Activated CD4-positive, alpha-beta memory T cell treated with anti-CD3 and anti-CD28 coated beads for 36 hours (primary cell): ENCODE measurements around the gene PLD2. TPM values are rescaled to one million over a fixed set of nuclear protein-coding genes. Genes with fewer than 3 reads are reported as not detected.
"Not testable (repeated sequence)": the region's sequence is repeated elsewhere in the genome, so short reads cannot be mapped to it uniquely, and the experiment has no call there.

Experiments
- CTCF ChIA-PET: fragments of 350-600 bp; sonication (Branson Sonifier 250); formaldehyde crosslinking; loops from one replicate; lab custom pipeline; 2021; ENCODE audit warnings: antibody characterized with exemption, inconsistent platforms; lab: Charles Lee
- POLR2A ChIA-PET: fragments of 350-600 bp; sonication (Branson Sonifier 250); formaldehyde crosslinking; loops from one replicate; lab custom pipeline; 2021; ENCODE audit warnings: antibody characterized with exemption; lab: Charles Lee
- DNase-seq: peaks from one replicate; pipeline ENCODE4 v3.0.0-alpha.2; 2020
- H3K27ac Mint-ChIP-seq: one replicate; pipeline ENCODE4 v1.8.0; 2021; ENCODE audit warnings: mixed read lengths
- H3K27me3 Mint-ChIP-seq: one replicate; pipeline ENCODE4 v1.8.0; 2021; ENCODE audit warnings: mixed read lengths
- H3K36me3 Mint-ChIP-seq: one replicate; pipeline ENCODE4 v1.8.0; 2021; ENCODE audit warnings: mixed read lengths
- H3K4me1 Mint-ChIP-seq: one replicate; pipeline ENCODE4 v1.8.0; 2021; ENCODE audit warnings: low read depth, mixed read lengths
- H3K4me3 Mint-ChIP-seq: one replicate; pipeline ENCODE4 v1.8.0; 2021; ENCODE audit warnings: mild to moderate bottlenecking, mixed read lengths
- H3K9me3 Mint-ChIP-seq: one replicate; pipeline ENCODE4 v1.8.0; 2021; ENCODE audit warnings: mixed read lengths
- intact Hi-C: fragments of 100-400 bp; cut with micrococcal nuclease; formaldehyde crosslinking; loops from one replicate; pipeline ENCODE4 v1.15.1; 2023
- total RNA-seq, 2 experiments: library from RNA; stranded (reverse); gene quantifications; one replicate each; pipeline ENCODE4 v1.2.3, GENCODE V29; 2021

PLD2 gene
- total RNA-seq, 2 experiments from 2014 or later = 15.8 to 19.3 TPM

DNA sequence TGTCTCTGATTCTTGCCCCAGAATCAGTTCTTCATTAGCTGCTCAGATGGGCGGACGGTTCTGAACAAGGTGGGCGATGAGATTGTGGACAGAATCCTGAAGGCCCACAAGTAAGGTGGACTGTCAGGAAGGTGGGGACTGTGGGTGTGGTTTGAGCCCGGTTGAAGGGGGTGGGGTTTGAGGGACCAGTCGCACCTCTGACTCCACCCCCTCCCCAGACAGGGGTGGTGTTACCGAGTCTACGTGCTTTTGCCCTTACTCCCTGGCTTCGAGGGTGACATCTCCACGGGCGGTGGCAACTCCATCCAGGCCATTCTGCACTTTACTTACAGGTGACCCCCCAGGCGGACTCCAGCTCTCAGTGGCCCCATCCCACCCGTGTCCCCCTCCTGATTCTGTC is 11.3 kb downstream of the PLD2 start:
- H3K4me3 Mint-ChIP-seq = no peak overlapping the region
- no peak overlapping the region for H3K27ac Mint-ChIP-seq
- H3K9me3 Mint-ChIP-seq = no peaks in the 10 kb centered on the region
- CTCF ChIA-PET = no interaction called here
- no peaks in the 10 kb centered on the region for H3K4me1 Mint-ChIP-seq
- DNase-seq = no peak
- POLR2A ChIA-PET = no interaction called here
- no peaks in the 10 kb centered on the region for H3K27me3 Mint-ChIP-seq
- intact Hi-C loops = no loop called here
- H3K36me3 Mint-ChIP-seq = no peaks in the 10 kb centered on the region

DNA sequence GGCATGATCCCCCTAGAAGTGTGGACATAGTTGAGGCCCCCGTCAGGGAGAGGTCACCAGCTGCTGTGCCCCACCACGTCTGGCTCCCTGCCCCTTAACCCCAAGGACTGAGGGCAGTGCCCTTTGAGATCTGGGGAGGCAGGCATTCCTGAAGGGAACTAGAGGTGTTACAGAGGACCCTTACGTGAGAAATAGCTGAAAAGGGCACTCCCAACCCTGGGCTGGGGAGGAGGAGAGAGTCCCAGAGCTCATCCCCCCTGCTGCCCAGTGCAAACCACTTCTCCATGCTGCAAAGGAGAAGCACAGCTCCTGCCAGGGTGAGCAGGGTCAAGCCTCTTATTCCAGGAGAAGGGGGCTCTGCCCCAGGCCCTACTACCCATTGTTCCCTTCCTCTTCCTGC is 15.9 kb downstream of the PLD2 start:
- CTCF ChIA-PET = no interaction called here

DNA sequence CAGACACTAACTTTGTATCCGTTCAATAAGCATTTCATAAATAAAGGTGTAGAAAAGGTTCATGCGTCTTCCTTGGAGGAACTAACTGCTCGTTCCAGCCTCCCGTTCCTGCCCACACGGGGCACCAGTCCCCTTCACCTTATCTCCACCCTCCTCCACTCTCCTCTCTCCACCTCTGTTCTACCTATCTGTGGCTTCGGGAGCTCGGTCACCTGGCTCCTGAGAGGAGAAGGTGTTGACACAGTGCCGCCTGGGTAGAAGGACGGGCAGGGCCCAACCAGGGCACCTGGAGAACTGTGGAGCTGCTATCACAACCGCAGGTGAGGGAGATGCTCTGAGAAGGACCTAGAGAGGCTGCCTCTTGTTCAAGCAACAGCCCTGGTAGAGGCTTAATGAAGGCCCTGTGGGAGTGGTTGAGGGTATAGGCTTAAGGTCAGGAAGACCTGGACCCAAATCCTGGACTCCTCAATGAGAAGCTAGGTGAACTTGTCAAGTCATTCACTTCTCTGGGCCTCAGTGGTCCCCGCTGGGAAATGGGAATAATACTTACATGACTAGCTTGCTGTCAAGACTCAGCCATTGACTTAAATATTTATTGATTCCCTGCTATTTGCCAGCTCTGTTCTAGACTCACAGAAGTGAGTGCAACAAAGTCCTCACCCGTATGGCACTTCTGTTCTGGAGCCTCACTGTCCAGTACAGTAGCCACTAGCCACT is 16.6 kb downstream of the PLD2 start:
- Mint-ChIP-seq H3K4me1 (no peaks in the 10 kb centered on the region), H3K36me3 (no peaks in the 10 kb centered on the region), H3K4me3 (no peak overlapping the region), H3K9me3 (no peaks in the 10 kb centered on the region), H3K27me3 (no peaks in the 10 kb centered on the region), H3K27ac (no peak overlapping the region)
- intact Hi-C loops = no loop called here
- ChIA-PET POLR2A (no interaction called here), CTCF (interaction anchor here (0.7 kb wide), 1 partner anchor 34 kb away, joined by 5 read pairs; no protein-coding TSS in a partner anchor)
- DNase-seq = no peak

More for the DNA sequence above, 15.9 kb downstream of the PLD2 start:
- intact Hi-C loops = no loop called here
- DNase-seq = no peak
- POLR2A ChIA-PET = no interaction called here
- H3K36me3 Mint-ChIP-seq = no peaks in the 10 kb centered on the region
- H3K9me3 Mint-ChIP-seq = no peaks in the 10 kb centered on the region
- H3K4me3 Mint-ChIP-seq = no peak overlapping the region
- no peaks in the 10 kb centered on the region for H3K27me3 Mint-ChIP-seq
- no peaks in the 10 kb centered on the region for H3K4me1 Mint-ChIP-seq
- no peak overlapping the region for H3K27ac Mint-ChIP-seq

DNA sequence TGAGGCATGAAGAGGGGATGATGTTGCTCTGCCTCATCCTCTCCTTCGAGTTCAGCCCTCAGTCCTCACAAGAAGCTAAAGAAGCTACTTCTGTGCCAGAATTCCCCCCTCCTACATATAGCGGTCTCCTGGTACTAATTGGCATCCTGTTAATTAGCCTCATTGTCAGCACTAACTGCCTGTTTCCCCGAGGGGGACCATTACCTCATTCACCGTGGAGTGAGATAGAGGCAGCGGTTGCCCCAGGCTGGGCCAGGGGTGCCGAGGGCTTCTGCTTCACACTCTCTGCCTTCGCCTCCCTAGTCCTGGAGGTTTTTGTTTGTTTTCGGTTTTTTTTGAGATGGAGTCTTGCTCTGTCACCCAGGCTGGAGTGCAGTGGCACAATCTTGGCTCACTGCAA is 20.4 kb downstream of the PLD2 start:
- DNase-seq = no peak
- no peaks in the 10 kb centered on the region for H3K9me3 Mint-ChIP-seq
- no peak overlapping the region for H3K27ac Mint-ChIP-seq
- H3K27me3 Mint-ChIP-seq = no peaks in the 10 kb centered on the region
- ChIA-PET CTCF (no interaction called here), POLR2A (no interaction called here)
- intact Hi-C loops = no loop called here
- H3K36me3 Mint-ChIP-seq = no peaks in the 10 kb centered on the region
- H3K4me1 Mint-ChIP-seq = no peaks in the 10 kb centered on the region
- H3K4me3 Mint-ChIP-seq = no peak overlapping the region

DNA sequence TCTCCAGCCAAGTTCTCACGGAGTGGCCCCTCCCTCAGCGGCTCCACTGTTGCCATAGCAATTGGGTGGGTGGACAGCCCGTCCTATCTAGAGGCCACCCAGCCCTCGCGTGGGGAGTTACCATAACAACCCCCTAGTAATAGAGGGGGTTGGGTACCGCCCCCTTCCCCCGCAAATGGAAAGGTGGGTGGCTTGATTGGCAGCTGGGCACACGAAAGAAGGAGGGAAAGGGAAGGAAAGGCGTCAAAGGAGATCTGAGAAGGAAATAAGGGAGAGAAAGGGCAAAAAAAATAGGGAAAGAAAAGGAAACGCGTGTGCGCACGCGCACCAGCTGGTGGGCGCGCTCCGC is 25.9 kb downstream of the PLD2 start:
- Mint-ChIP-seq H3K27ac (peak overlapping the region; percentile 88), H3K4me3 (peak overlapping the region; percentile 87), H3K4me1 (peaks cover 25% of the 10 kb centered on the region)
- DNase-seq, H3K27me3 Mint-ChIP-seq, H3K9me3 Mint-ChIP-seq, H3K36me3 Mint-ChIP-seq, POLR2A ChIA-PET: not testable (repeated sequence)
- CTCF ChIA-PET = interaction anchor here (0.6 to 2.2 kb wide), 2 partner anchors 43 to 1097 kb away, joined by 4 to 9 read pairs; no protein-coding TSS in a partner anchor
- intact Hi-C loops = loop anchor here (1.0 to 10.0 kb wide), 4 partner anchors 36 to 123 kb away; partner anchors contain the start of genes ARRB2, MED11 and PSMB6

DNA sequence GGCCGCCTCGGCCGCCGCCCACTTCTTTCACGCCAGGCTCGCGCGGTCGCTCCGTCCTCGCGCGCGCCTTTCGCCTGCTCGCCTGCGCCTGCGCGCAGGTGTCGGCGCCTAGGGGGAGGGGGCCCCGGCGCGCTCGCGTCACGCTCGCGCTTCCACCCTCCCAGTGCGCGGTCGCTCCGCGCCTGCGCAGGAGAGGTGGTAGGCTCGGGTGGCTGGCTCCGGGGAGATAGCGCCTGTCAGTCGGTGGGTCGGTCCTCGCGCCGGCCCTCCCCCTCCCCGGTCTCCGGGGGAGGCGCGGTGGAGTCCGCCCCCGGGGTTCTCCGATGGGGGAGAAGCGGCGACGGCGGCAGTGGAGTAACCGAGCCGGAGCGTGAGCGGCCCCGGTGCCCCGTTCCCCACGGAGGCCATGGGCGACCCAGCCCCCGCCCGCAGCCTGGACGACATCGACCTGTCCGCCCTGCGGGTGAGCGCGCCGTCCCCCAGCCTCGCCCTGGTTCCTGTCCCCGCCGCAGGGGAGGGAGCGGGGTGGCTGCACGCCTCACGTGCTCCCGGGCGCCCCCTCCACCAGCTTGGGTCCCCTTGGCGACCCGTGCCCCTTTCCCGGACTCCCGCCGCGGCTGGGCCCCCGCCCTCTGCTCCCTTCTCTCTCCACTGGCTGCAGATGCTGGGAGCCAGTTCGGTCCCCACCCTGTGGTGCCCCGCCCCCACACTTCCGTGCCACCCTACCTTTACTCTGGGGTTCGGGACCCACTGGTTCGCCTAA is 26.4 kb downstream of the PLD2 start, which contains the start of gene MINK1:
Gene MINK1 (plus strand): TSS at position 163 of the 763 bp plus-strand sequence. CDS start 244 bp downstream, at position 407.
- peak; percentile 92 for DNase-seq
- no peaks in the 10 kb centered on the region for H3K9me3 Mint-ChIP-seq
- H3K27ac Mint-ChIP-seq = peak within 1 kb of the TSS; percentile 88
- peak within 1 kb of the TSS; percentile 88 for H3K4me3 Mint-ChIP-seq
- peaks cover 3% of the 10 kb centered on the region for H3K36me3 Mint-ChIP-seq
- POLR2A ChIA-PET = no interaction called here
- no peaks in the 10 kb centered on the region for H3K27me3 Mint-ChIP-seq
- H3K4me1 Mint-ChIP-seq = peaks cover 28% of the 10 kb centered on the region
- CTCF ChIA-PET = interaction anchor here (0.6 to 2.2 kb wide), 3 partner anchors 43 to 1097 kb away, joined by 3 to 9 read pairs (median 4); partner anchors contain the start of genes RNF167 and SLC25A11
- intact Hi-C loops = loop anchor here (1.0 to 10.0 kb wide), 4 partner anchors 37 to 123 kb away; partner anchors contain the start of genes ARRB2, MED11 and PSMB6

DNA sequence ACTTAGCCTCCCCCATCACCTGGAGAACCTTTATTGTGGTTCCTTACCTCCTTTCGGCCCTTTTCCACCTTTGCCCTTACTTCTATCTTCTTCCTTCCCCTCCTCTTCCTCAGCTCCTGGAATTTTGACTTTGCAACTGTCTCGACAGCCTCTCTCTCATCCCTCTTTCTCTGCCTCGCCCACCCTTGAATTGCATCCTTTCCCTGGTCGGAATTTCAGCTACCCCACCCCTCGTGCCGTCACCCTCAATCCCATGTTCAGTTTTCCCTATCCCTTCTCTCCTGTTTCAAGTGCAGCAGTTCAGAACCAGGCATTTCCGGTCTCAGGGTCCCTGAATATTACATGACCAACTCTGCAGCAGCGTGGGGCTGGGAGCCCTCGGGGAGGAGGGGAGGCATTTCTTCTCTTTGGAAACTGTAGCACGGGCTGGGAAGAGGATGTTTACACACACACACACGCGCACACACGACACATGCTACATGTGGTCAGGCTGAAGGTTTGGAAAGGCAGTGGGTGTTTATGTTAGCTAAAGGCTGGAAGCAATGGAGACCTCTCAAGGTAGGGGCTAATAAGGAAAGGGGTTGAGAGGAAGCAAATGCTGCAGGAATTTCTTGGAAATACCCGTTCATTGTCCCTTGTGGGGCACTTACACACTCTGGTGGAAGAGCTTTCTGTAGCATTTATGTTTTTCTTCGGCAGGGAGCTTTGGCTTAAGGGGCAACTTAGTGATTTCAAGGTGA is 27.2 kb downstream of the PLD2 start:
- Mint-ChIP-seq H3K27me3 (no peaks in the 10 kb centered on the region), H3K4me3 (peak overlapping the region; percentile 88), H3K9me3 (no peaks in the 10 kb centered on the region), H3K4me1 (peaks cover 31% of the 10 kb centered on the region), H3K36me3 (peaks cover 3% of the 10 kb centered on the region), H3K27ac (peak overlapping the region; percentile 58)
- ChIA-PET POLR2A (interaction anchor here (1.0 kb wide), 1 partner anchor 154 kb away, joined by 3 read pairs; the partner anchor contains the start of gene CAMTA2), CTCF (interaction anchor here (0.9 to 2.2 kb wide), 2 partner anchors 44 to 106 kb away, joined by 3 to 9 read pairs; partner anchors contain the start of genes RNF167 and SLC25A11)
- intact Hi-C loops = loop anchor here (1.0 to 10.0 kb wide), 4 partner anchors 37 to 124 kb away; partner anchors contain the start of genes ARRB2, MED11 and PSMB6
- DNase-seq = peak; percentile 19

DNA sequence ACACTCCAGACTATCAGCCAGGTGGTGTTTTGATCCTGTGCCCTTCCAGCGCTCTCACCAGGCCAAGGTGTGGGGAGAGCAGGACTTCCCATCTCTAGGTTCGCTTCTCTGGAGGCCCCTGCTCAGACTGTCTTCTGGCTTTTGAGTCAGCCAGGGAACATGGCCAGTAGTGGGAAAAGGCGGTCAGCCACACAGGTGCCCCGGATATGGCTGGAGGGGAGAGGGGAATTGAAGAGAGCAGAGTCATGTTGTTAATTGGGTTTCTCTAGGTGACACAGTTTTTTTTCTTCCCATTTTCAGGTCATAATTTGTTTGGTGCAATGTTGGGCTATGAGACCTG is 27.7 kb downstream of the PLD2 start:
- POLR2A ChIA-PET = interaction anchor here (1.0 kb wide), 1 partner anchor 153 kb away, joined by 3 read pairs; the partner anchor contains the start of gene CAMTA2
- DNase-seq = no peak
- Mint-ChIP-seq H3K27me3 (no peaks in the 10 kb centered on the region), H3K4me1 (peaks cover 36% of the 10 kb centered on the region), H3K9me3 (no peaks in the 10 kb centered on the region), H3K27ac (no peak overlapping the region), H3K36me3 (peaks cover 3% of the 10 kb centered on the region), H3K4me3 (peak overlapping the region; percentile 88)
- CTCF ChIA-PET = interaction anchor here (2.2 kb wide), 1 partner anchor 44 kb away, joined by 9 read pairs; no protein-coding TSS in a partner anchor
- intact Hi-C loops = loop anchor here (10.0 kb wide), 1 partner anchor 50 kb away; no protein-coding TSS in a partner anchor

DNA sequence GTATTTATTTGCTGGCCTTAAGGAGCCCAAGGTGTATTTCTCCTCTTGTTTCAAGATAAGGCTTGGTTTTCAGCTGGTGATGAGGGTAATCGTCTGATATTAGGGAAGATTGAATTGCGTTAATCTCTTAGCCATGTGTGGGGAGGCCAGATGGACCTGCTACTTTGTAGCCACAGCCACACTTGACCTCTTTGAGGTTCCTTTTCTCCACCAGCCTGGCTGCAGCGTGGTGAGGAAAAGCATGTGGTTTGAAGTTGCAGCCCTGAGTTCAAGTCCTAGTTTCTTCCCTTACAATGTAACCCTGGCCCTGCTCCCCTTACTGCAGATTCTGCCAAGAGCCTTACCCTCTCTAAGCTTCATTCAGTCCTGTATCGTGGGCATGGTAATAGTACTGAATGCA is 29.3 kb downstream of the PLD2 start:
- intact Hi-C loops = loop anchor here (10.0 kb wide), 1 partner anchor 49 kb away; no protein-coding TSS in a partner anchor
- Mint-ChIP-seq H3K27me3 (no peaks in the 10 kb centered on the region), H3K4me3 (no peak overlapping the region), H3K4me1 (peaks cover 52% of the 10 kb centered on the region), H3K27ac (no peak overlapping the region), H3K9me3 (no peaks in the 10 kb centered on the region), H3K36me3 (peaks cover 3% of the 10 kb centered on the region)
- DNase-seq = no peak
- ChIA-PET POLR2A (no interaction called here), CTCF (no interaction called here)

DNA sequence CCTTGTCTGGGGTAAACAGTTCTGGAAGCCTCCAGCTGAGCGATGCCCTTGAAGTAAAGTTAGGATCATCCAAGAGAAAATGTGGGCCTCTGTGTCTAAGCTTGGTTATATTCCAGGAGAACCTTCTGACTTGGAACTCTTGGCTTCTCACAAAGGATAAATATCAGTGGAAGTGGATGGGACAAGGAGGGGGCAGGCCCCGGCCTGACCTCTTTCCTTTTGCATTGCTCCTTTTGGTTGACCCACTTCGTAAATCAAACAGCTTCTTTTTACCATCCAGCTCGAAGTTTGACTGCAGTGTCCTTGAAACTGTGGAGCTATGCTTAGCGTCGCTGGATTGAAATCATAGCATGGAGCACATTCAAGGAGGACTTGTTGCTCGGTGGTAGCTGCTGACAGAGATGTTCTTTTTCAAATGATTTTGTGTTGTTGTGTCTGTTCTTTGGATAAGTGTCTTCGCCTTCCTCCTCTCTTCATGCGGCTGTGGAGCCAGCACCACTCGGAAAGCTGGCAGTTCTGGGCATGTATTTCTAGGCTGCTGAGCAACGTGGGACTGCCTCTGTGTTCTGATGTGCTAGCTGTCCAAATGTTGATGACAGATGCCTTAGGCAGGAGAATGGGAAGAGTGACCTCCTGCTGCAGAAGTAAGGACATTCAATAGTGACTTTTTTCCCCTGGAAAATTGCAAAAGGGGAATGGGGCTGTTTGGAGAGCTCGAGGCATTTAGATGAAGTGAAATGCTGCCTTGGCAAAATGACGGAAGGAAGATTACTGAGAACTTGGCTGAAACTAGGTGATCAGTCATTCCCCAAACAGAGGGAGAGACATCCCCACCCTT is 30.7 kb downstream of the PLD2 start:
- Mint-ChIP-seq H3K27ac (no peak overlapping the region), H3K27me3 (no peaks in the 10 kb centered on the region), H3K36me3 (peaks cover 3% of the 10 kb centered on the region), H3K9me3 (no peaks in the 10 kb centered on the region), H3K4me1 (peaks cover 61% of the 10 kb centered on the region), H3K4me3 (no peak overlapping the region)
- no peak for DNase-seq
- intact Hi-C loops = loop anchor here (10.0 kb wide), 1 partner anchor 47 kb away; no protein-coding TSS in a partner anchor
- POLR2A ChIA-PET = no interaction called here
- CTCF ChIA-PET = interaction anchor here (1.4 to 1.6 kb wide), 2 partner anchors 48 to 128 kb away, joined by 3 to 5 read pairs; partner anchors contain the start of gene ARRB2
